Ecto neural progenitor cell (in vitro differentiated cells): Measurements from ENCODE around the gene HNRNPUL1.
"Not testable (repeated sequence)": the region's sequence is repeated elsewhere in the genome, so short reads cannot be mapped to it uniquely, and the experiment has no call there.

Source experiments
- DNase-seq: peaks from one replicate; pipeline ENCODE4 v3.0.0-alpha.2; 2018; ENCODE audit warnings: low spot score

The HNRNPUL1 gene

GRCh38 chr19:41327576-41328156 is 63.5 kb downstream of the HNRNPUL1 start:
- DNase-seq = no peak

- no peak for DNase-seq
Measured at GRCh38 chr19:41328157-41328841, 64.1 kb downstream of the HNRNPUL1 start.

- DNase-seq = no peak
Measured at GRCh38 chr19:41328842-41329225, 64.7 kb downstream of the HNRNPUL1 start.

- DNase-seq = no peak
Measured at GRCh38 chr19:41330481-41330880, 66.3 kb downstream of the HNRNPUL1 start.

- DNase-seq = no peak
Measured at GRCh38 chr19:41330946-41331678, 66.9 kb downstream of the HNRNPUL1 start.

GRCh38 chr19:41332000-41332399 is 67.8 kb downstream of the HNRNPUL1 start:
- no peak for DNase-seq

- DNase-seq = no peak
Measured at GRCh38 chr19:41332468-41332867, 68.3 kb downstream of the HNRNPUL1 start.

GRCh38 chr19:41334793-41335192 is 70.6 kb downstream of the HNRNPUL1 start:
- no peak for DNase-seq

GRCh38 chr19:41335467-41335866 is 71.3 kb downstream of the HNRNPUL1 start:
- no peak for DNase-seq

GRCh38 chr19:41339936-41340335 is 75.8 kb downstream of the HNRNPUL1 start:
- DNase-seq = no peak

- no peak for DNase-seq
Measured at GRCh38 chr19:41341669-41342490, 77.7 kb downstream of the HNRNPUL1 start.

- DNase-seq = no peak
Measured at GRCh38 chr19:41344162-41344561, 80.0 kb downstream of the HNRNPUL1 start.

GRCh38 chr19:41346916-41347315 is 82.7 kb downstream of the HNRNPUL1 start:
- DNase-seq = not testable (repeated sequence)

- no peak for DNase-seq
Measured at GRCh38 chr19:41350735-41351338, 86.7 kb downstream of the HNRNPUL1 start.

GRCh38 chr19:41351339-41352245 is 87.4 kb downstream of the HNRNPUL1 start:
- peak; percentile 61 for DNase-seq

GRCh38 chr19:41352279-41352608 is 88.1 kb downstream of the HNRNPUL1 start:
- DNase-seq = no peak

GRCh38 chr19:41352609-41353465 is 88.7 kb downstream of the HNRNPUL1 start:
- DNase-seq = peak; percentile 80

- DNase-seq = peak; percentile 84
Measured at GRCh38 chr19:41353466-41354342, 89.5 kb downstream of the HNRNPUL1 start, which contains the start of gene TGFB1. Gene TGFB1, minus strand, starts transcription at chr19:41353922. Its CDS starts 878 bp downstream, at chr19:41353044.
